WTC11 (cell line): ENCODE data around the gene GRK1. TPM values are rescaled to one million over a fixed set of nuclear protein-coding genes. Genes with fewer than 3 reads are reported as not detected.

Experiments used
- ATAC-seq: fragments of 200-7000 bp; cut with Tn5 transposase; 2 replicates; pipeline ENCODE4 v1.10.0; 2021; ENCODE audit warnings: mild to moderate bottlenecking, moderate library complexity
- CTCF ChIA-PET: fragments of 300-600 bp; sonication (Branson Sonifier 250); formaldehyde crosslinking; loops from one replicate; lab custom pipeline; 2021; ENCODE audit warnings: antibody characterized with exemption; lab: Charles Lee
- POLR2A ChIA-PET: fragments of 350-600 bp; sonication (Branson Sonifier 250); formaldehyde crosslinking; loops from one replicate; lab custom pipeline; 2021; ENCODE audit warnings: antibody characterized with exemption; lab: Charles Lee
- DNase-seq: peaks from one replicate; pipeline ENCODE4 v3.0.0; 2021; ENCODE audit warnings: low spot score
- H3K27ac Mint-ChIP-seq: 2 replicates; pipeline ENCODE4 v1.8.0; 2021; ENCODE audit warnings: mixed read lengths
- H3K27me3 Mint-ChIP-seq: 2 replicates; pipeline ENCODE4 v1.8.0; 2021; ENCODE audit warnings: low read depth, mild to moderate bottlenecking, moderate library complexity, mixed read lengths
- H3K36me3 Mint-ChIP-seq: 2 replicates; pipeline ENCODE4 v1.8.0; 2021; ENCODE audit warnings: mixed read lengths
- H3K4me1 Mint-ChIP-seq: 2 replicates; pipeline ENCODE4 v1.8.0; 2022; ENCODE audit warnings: mixed read lengths
- H3K4me3 Mint-ChIP-seq: 2 replicates; pipeline ENCODE4 v1.8.0; 2021; ENCODE audit warnings: mild to moderate bottlenecking, moderate library complexity, mixed read lengths
- H3K9me3 Mint-ChIP-seq: 2 replicates; pipeline ENCODE4 v1.8.0; 2021; ENCODE audit warnings: mixed read lengths
- FOXJ3 ChIP-seq: sonication (generic); formaldehyde crosslinking; IDR thresholded peaks from 2 replicates; pipeline ENCODE4 v1.9.0; 2021; ENCODE audit warnings: missing genetic modification reagents, mild to moderate bottlenecking, borderline replicate concordance
- GRHL2 ChIP-seq: fragments of 250-450 bp; sonication (Bioruptor Pico); IDR thresholded peaks from 2 replicates; pipeline ENCODE4 v1.8.0; 2022; ENCODE audit warnings: mild to moderate bottlenecking, moderate library complexity; ENCODE audit not compliant: insufficient replicate concordance, severe bottlenecking
- GTF2I ChIP-seq: fragments of 250-450 bp; sonication (Bioruptor Pico); conservative IDR thresholded peaks from 2 replicates; pipeline ENCODE4 v1.4.0; 2021; ENCODE audit warnings: mild to moderate bottlenecking
- NFE2L1 ChIP-seq: sonication (generic); formaldehyde crosslinking; IDR thresholded peaks from 2 replicates; pipeline ENCODE4 v1.8.1; 2023; ENCODE audit warnings: missing genetic modification reagents
- OVOL2 ChIP-seq: fragments of 250-450 bp; sonication (Bioruptor Pico); IDR thresholded peaks from 2 replicates; pipeline ENCODE4 v1.9.0; 2021; ENCODE audit warnings: mild to moderate bottlenecking, borderline replicate concordance
- RELA ChIP-seq: sonication (generic); formaldehyde crosslinking; IDR thresholded peaks from 2 replicates; pipeline ENCODE4 v1.8.1; 2022; ENCODE audit warnings: missing genetic modification reagents, mild to moderate bottlenecking, borderline replicate concordance
- SOX15 ChIP-seq: fragments of 250-450 bp; sonication (Bioruptor Pico); IDR thresholded peaks from 2 replicates; pipeline ENCODE4 v1.9.0; 2021; ENCODE audit warnings: mild to moderate bottlenecking
- SP1 ChIP-seq: sonication (generic); formaldehyde crosslinking; conservative IDR thresholded peaks from 2 replicates; pipeline ENCODE4 v1.8.1; 2022; ENCODE audit warnings: missing genetic modification reagents
- TCF7 ChIP-seq: sonication (generic); formaldehyde crosslinking; IDR thresholded peaks from 2 replicates; pipeline ENCODE4 v1.8.0; 2022; ENCODE audit warnings: mild to moderate bottlenecking, low read depth, missing genetic modification reagents, moderate library complexity
- TEAD4 ChIP-seq: sonication (generic); formaldehyde crosslinking; IDR thresholded peaks from 2 replicates; pipeline ENCODE4 v1.8.0; 2022; ENCODE audit warnings: mild to moderate bottlenecking, missing genetic modification reagents
- total RNA-seq: library from RNA; stranded (reverse); gene quantifications from 3 replicates; pipeline ENCODE4 v1.2.3, GENCODE V29; 2021
- TF ChIP-seq, protein P1 (sequence below): sonication (generic); formaldehyde crosslinking; IDR thresholded peaks from 2 replicates; pipeline ENCODE4 v1.8.0; 2022; ENCODE audit warnings: missing genetic modification reagents
- TF ChIP-seq, protein P2 (sequence below): sonication (generic); formaldehyde crosslinking; conservative IDR thresholded peaks from 2 replicates; pipeline ENCODE4 v1.8.1; 2023; ENCODE audit warnings: mild to moderate bottlenecking, low read depth, missing genetic modification reagents, moderate library complexity
- TF ChIP-seq, protein P3 (sequence below): sonication (generic); formaldehyde crosslinking; IDR thresholded peaks from 2 replicates; pipeline ENCODE4 v1.8.0; 2023; ENCODE audit warnings: mild to moderate bottlenecking, missing genetic modification reagents
- TF ChIP-seq, protein P4 (sequence below): sonication (generic); formaldehyde crosslinking; IDR thresholded peaks from 2 replicates; pipeline ENCODE4 v1.8.1; 2022; ENCODE audit warnings: low read depth, missing genetic modification reagents, borderline replicate concordance
- TF ChIP-seq, protein P5 (sequence below): fragments of 250-450 bp; sonication (Bioruptor Pico); IDR thresholded peaks from 2 replicates; pipeline ENCODE4 v2.1.2; 2022; ENCODE audit warnings: mild to moderate bottlenecking, moderate library complexity
- TF ChIP-seq, protein P6 (sequence below): sonication (generic); formaldehyde crosslinking; IDR thresholded peaks from 2 replicates; pipeline ENCODE4 v1.8.0; 2022; ENCODE audit warnings: mild to moderate bottlenecking, missing genetic modification reagents
- TF ChIP-seq, protein P7 (sequence below): sonication (generic); formaldehyde crosslinking; IDR thresholded peaks from 2 replicates; pipeline ENCODE4 v1.8.1; 2023; ENCODE audit warnings: mild to moderate bottlenecking, missing genetic modification reagents, borderline replicate concordance
- TF ChIP-seq, protein P8 (sequence below): sonication (generic); formaldehyde crosslinking; IDR thresholded peaks from 2 replicates; pipeline ENCODE4 v1.8.1; 2023; ENCODE audit warnings: mild to moderate bottlenecking, missing genetic modification reagents, moderate library complexity

The GRK1 gene
- total RNA-seq, 1 experiment from 2014 or later, result 0.17 TPM

DNA sequence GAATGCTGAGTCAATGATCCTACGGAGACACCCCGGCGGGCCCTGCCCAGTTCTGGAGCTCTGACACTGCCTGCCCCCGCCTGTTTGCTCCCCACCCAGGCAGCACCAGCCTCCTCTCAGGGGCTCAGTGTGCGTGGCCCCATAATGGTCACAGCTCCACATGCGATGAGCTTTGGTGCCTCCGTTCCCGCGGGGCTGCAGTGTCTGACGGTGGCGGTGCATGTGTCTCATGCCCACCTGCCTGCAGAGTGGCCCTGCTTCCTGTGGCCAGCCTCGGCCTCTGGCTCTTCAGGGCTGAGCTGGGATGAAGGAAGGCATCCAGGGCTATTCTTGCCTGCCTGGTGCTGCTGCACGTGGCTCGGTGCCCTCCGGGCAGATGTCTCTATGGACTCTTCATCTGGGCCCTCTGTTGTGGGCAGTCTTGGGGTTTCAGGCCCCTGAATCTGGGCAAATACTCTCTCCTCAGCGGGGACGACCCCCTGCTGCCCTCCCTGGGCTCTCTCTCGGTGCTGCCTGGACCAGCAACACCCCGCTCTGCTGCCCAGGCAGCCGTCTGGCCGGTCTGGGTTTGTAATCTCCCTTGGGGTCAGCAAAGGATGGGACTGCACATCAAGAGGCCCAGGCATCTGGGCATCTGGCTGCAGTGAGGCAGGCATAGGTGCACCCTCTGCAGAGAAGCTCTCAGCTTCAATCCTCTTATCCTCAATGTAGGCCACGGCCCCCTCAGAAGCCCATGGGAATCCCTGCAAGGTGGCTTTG lies 72.7 kb downstream of the GRK1 start (continued):
- TF ChIP-seq, protein P1, sequence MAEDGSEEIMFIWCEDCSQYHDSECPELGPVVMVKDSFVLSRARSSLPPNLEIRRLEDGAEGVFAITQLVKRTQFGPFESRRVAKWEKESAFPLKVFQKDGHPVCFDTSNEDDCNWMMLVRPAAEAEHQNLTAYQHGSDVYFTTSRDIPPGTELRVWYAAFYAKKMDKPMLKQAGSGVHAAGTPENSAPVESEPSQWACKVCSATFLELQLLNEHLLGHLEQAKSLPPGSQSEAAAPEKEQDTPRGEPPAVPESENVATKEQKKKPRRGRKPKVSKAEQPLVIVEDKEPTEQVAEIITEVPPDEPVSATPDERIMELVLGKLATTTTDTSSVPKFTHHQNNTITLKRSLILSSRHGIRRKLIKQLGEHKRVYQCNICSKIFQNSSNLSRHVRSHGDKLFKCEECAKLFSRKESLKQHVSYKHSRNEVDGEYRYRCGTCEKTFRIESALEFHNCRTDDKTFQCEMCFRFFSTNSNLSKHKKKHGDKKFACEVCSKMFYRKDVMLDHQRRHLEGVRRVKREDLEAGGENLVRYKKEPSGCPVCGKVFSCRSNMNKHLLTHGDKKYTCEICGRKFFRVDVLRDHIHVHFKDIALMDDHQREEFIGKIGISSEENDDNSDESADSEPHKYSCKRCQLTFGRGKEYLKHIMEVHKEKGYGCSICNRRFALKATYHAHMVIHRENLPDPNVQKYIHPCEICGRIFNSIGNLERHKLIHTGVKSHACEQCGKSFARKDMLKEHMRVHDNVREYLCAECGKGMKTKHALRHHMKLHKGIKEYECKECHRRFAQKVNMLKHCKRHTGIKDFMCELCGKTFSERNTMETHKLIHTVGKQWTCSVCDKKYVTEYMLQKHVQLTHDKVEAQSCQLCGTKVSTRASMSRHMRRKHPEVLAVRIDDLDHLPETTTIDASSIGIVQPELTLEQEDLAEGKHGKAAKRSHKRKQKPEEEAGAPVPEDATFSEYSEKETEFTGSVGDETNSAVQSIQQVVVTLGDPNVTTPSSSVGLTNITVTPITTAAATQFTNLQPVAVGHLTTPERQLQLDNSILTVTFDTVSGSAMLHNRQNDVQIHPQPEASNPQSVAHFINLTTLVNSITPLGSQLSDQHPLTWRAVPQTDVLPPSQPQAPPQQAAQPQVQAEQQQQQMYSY (CRISPR knock-in tag), result no peak
- TF ChIP-seq RELA (CRISPR knock-in tag), result no peak
- TF ChIP-seq GTF2I, result no peak
- TF ChIP-seq SP1 (CRISPR knock-in tag), result no peak
- TF ChIP-seq, protein P2, sequence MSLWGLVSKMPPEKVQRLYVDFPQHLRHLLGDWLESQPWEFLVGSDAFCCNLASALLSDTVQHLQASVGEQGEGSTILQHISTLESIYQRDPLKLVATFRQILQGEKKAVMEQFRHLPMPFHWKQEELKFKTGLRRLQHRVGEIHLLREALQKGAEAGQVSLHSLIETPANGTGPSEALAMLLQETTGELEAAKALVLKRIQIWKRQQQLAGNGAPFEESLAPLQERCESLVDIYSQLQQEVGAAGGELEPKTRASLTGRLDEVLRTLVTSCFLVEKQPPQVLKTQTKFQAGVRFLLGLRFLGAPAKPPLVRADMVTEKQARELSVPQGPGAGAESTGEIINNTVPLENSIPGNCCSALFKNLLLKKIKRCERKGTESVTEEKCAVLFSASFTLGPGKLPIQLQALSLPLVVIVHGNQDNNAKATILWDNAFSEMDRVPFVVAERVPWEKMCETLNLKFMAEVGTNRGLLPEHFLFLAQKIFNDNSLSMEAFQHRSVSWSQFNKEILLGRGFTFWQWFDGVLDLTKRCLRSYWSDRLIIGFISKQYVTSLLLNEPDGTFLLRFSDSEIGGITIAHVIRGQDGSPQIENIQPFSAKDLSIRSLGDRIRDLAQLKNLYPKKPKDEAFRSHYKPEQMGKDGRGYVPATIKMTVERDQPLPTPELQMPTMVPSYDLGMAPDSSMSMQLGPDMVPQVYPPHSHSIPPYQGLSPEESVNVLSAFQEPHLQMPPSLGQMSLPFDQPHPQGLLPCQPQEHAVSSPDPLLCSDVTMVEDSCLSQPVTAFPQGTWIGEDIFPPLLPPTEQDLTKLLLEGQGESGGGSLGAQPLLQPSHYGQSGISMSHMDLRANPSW (CRISPR knock-in tag), result no peak
- no peak for TF ChIP-seq GRHL2
- TF ChIP-seq OVOL2 (CRISPR knock-in tag), result no peak

DNA sequence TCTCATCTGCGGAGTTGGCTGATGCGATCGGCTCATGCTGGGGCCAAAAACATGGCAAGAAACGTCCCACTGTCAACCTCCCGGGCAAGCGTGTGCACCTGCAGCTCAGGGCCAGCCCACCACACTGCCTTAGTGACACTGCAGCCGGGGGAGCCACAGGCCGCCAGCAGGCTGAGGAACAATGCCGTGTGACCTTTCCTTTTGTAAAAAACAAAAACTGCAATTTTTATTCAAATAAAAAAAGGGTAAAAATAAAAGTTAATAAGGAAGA lies 73.2 kb downstream of the GRK1 start:
- ATAC-seq, result no peak
- TF ChIP-seq, protein P3, sequence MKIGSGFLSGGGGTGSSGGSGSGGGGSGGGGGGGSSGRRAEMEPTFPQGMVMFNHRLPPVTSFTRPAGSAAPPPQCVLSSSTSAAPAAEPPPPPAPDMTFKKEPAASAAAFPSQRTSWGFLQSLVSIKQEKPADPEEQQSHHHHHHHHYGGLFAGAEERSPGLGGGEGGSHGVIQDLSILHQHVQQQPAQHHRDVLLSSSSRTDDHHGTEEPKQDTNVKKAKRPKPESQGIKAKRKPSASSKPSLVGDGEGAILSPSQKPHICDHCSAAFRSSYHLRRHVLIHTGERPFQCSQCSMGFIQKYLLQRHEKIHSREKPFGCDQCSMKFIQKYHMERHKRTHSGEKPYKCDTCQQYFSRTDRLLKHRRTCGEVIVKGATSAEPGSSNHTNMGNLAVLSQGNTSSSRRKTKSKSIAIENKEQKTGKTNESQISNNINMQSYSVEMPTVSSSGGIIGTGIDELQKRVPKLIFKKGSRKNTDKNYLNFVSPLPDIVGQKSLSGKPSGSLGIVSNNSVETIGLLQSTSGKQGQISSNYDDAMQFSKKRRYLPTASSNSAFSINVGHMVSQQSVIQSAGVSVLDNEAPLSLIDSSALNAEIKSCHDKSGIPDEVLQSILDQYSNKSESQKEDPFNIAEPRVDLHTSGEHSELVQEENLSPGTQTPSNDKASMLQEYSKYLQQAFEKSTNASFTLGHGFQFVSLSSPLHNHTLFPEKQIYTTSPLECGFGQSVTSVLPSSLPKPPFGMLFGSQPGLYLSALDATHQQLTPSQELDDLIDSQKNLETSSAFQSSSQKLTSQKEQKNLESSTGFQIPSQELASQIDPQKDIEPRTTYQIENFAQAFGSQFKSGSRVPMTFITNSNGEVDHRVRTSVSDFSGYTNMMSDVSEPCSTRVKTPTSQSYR (CRISPR knock-in tag), result no peak
- no peak for TF ChIP-seq SOX15 (CRISPR knock-in tag)
- no peak for TF ChIP-seq TEAD4 (CRISPR knock-in tag)
- TF ChIP-seq, protein P4, sequence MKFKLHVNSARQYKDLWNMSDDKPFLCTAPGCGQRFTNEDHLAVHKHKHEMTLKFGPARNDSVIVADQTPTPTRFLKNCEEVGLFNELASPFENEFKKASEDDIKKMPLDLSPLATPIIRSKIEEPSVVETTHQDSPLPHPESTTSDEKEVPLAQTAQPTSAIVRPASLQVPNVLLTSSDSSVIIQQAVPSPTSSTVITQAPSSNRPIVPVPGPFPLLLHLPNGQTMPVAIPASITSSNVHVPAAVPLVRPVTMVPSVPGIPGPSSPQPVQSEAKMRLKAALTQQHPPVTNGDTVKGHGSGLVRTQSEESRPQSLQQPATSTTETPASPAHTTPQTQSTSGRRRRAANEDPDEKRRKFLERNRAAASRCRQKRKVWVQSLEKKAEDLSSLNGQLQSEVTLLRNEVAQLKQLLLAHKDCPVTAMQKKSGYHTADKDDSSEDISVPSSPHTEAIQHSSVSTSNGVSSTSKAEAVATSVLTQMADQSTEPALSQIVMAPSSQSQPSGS (CRISPR knock-in tag), result no peak
- TF ChIP-seq TCF7, result no peak
- TF ChIP-seq RELA (CRISPR knock-in tag), result no peak
- TF ChIP-seq, protein P5, sequence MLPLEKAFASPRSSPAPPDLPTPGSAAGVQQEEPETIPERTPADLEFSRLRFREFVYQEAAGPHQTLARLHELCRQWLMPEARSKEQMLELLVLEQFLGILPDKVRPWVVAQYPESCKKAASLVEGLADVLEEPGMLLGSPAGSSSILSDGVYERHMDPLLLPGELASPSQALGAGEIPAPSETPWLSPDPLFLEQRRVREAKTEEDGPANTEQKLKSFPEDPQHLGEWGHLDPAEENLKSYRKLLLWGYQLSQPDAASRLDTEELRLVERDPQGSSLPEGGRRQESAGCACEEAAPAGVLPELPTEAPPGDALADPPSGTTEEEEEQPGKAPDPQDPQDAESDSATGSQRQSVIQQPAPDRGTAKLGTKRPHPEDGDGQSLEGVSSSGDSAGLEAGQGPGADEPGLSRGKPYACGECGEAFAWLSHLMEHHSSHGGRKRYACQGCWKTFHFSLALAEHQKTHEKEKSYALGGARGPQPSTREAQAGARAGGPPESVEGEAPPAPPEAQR (CRISPR knock-in tag), result no peak
- no peak for TF ChIP-seq FOXJ3 (CRISPR knock-in tag)
- TF ChIP-seq, protein P6, sequence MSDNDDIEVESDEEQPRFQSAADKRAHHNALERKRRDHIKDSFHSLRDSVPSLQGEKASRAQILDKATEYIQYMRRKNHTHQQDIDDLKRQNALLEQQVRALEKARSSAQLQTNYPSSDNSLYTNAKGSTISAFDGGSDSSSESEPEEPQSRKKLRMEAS (CRISPR knock-in tag), result no peak
- TF ChIP-seq, protein P7, sequence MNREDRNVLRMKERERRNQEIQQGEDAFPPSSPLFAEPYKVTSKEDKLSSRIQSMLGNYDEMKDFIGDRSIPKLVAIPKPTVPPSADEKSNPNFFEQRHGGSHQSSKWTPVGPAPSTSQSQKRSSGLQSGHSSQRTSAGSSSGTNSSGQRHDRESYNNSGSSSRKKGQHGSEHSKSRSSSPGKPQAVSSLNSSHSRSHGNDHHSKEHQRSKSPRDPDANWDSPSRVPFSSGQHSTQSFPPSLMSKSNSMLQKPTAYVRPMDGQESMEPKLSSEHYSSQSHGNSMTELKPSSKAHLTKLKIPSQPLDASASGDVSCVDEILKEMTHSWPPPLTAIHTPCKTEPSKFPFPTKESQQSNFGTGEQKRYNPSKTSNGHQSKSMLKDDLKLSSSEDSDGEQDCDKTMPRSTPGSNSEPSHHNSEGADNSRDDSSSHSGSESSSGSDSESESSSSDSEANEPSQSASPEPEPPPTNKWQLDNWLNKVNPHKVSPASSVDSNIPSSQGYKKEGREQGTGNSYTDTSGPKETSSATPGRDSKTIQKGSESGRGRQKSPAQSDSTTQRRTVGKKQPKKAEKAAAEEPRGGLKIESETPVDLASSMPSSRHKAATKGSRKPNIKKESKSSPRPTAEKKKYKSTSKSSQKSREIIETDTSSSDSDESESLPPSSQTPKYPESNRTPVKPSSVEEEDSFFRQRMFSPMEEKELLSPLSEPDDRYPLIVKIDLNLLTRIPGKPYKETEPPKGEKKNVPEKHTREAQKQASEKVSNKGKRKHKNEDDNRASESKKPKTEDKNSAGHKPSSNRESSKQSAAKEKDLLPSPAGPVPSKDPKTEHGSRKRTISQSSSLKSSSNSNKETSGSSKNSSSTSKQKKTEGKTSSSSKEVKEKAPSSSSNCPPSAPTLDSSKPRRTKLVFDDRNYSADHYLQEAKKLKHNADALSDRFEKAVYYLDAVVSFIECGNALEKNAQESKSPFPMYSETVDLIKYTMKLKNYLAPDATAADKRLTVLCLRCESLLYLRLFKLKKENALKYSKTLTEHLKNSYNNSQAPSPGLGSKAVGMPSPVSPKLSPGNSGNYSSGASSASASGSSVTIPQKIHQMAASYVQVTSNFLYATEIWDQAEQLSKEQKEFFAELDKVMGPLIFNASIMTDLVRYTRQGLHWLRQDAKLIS (CRISPR knock-in tag), result no peak
- TF ChIP-seq, protein P8, sequence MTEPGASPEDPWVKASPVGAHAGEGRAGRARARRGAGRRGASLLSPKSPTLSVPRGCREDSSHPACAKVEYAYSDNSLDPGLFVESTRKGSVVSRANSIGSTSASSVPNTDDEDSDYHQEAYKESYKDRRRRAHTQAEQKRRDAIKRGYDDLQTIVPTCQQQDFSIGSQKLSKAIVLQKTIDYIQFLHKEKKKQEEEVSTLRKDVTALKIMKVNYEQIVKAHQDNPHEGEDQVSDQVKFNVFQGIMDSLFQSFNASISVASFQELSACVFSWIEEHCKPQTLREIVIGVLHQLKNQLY (CRISPR knock-in tag), result no peak
- TF ChIP-seq NFE2L1 (CRISPR knock-in tag), result no peak

More for the DNA sequence above, 73.2 kb downstream of the GRK1 start:
- H3K4me1 Mint-ChIP-seq, result peaks cover 8% of the 10 kb centered on the region; the same call in 1 of the 2 replicates
- H3K4me3 Mint-ChIP-seq, result no peak overlapping the region
- no peak overlapping the region for H3K27ac Mint-ChIP-seq
- ChIA-PET CTCF (interaction anchor here (0.7 to 3.0 kb wide), 4 partner anchors 16 to 165 kb away, joined by 3 to 13 read pairs (median 8); partner anchors contain the start of gene TMEM255B), POLR2A (no interaction called here)
- no peaks in the 10 kb centered on the region for H3K36me3 Mint-ChIP-seq
- DNase-seq, result no peak
- H3K27me3 Mint-ChIP-seq, result no peaks in the 10 kb centered on the region
- H3K9me3 Mint-ChIP-seq, result no peaks in the 10 kb centered on the region
